HG02571 (cell line): ENCODE measurements around the gene PAQR4.

Experiments
- ATAC-seq: cut with Tn5 transposase; IDR thresholded peaks from one replicate; pipeline ENCODE4 v1.9.1; 2021; ENCODE audit warnings: mild to moderate bottlenecking, moderate library complexity; ENCODE audit not compliant: unreplicated experiment

PAQR4 gene

GRCh38 chr16:2979669-2980226, 10.6 kb downstream of the PAQR4 start:
- ATAC-seq = no peak

GRCh38 chr16:2980227-2981176, 11.4 kb downstream of the PAQR4 start, which contains the start of gene PKMYT1:
PKMYT1 (minus strand) TSS chr16:2980446; CDS start chr16:2979657, 789 bp downstream.
- ATAC-seq = peak; percentile 70

GRCh38 chr16:2981177-2981898, 12.2 kb downstream of the PAQR4 start:
- no peak for ATAC-seq

- ATAC-seq = no peak
Measured at GRCh38 chr16:2981899-2982250, 12.7 kb downstream of the PAQR4 start.

- ATAC-seq = no peak
Measured at GRCh38 chr16:2982402-2982801, 13.3 kb downstream of the PAQR4 start.

GRCh38 chr16:2983706-2984136, 14.6 kb downstream of the PAQR4 start:
- ATAC-seq = no peak

GRCh38 chr16:2985462-2985861, 16.3 kb downstream of the PAQR4 start:
- no peak for ATAC-seq

GRCh38 chr16:2985893-2986355, 16.8 kb downstream of the PAQR4 start:
- ATAC-seq = no peak

- no peak for ATAC-seq
Measured at GRCh38 chr16:2986623-2987188, 17.6 kb downstream of the PAQR4 start.

GRCh38 chr16:2987286-2987685, 18.1 kb downstream of the PAQR4 start:
- ATAC-seq = no peak

- no peak for ATAC-seq
Measured at GRCh38 chr16:2987833-2988232, 18.7 kb downstream of the PAQR4 start.

- ATAC-seq = no peak
Measured at GRCh38 chr16:2988590-2989099, 19.5 kb downstream of the PAQR4 start.

- ATAC-seq = no peak
Measured at GRCh38 chr16:2990891-2991290, 21.7 kb downstream of the PAQR4 start.

- ATAC-seq = no peak
Measured at GRCh38 chr16:2991566-2992261, 22.6 kb downstream of the PAQR4 start.

- ATAC-seq = no peak
Measured at GRCh38 chr16:2992383-2993081, 23.4 kb downstream of the PAQR4 start.

GRCh38 chr16:2996298-2996697, 27.1 kb downstream of the PAQR4 start:
- ATAC-seq = no peak

- no peak for ATAC-seq
Measured at GRCh38 chr16:2999929-3000328, 30.8 kb downstream of the PAQR4 start.

- ATAC-seq = no peak
Measured at GRCh38 chr16:3000540-3000939, 31.4 kb downstream of the PAQR4 start.

- ATAC-seq = no peak
Measured at GRCh38 chr16:3001316-3001715, 32.2 kb downstream of the PAQR4 start.
